ENCODE results near the gene ROCK2.

GRCh38 chr2:11260979-11261378 is 83.5 kb downstream of the ROCK2 start:
- no peak for TF ChIP-seq POLR2A (IDR thresholded peaks at IDR 0.05)
- TF ChIP-seq CTCF (IDR thresholded peaks at IDR 0.05 in 4 of 5, conservative IDR thresholded peaks at IDR 0.05 in 1 of 5): no peak
